Hindlimb muscle (tissue), 1 donor: Measurements from ENCODE around the gene ITGA2B. TPM values are rescaled to one million over a fixed set of nuclear protein-coding genes. Genes with fewer than 3 reads are reported as not detected.
A peak's percentile ranks its signal among the peaks of the same experiment; 100 is the strongest.
"Not testable (repeated sequence)": the region's sequence is repeated elsewhere in the genome, so short reads cannot be mapped to it uniquely, and the experiment has no call there.

Experiments
- DNase-seq: peaks from one replicate; pipeline ENCODE4 v3.0.0-alpha.2; 2013
- polyA plus RNA-seq: library from polyadenylated mRNA; unstranded; fragments of 120-200 nt; gene quantifications from one replicate; pipeline ENCODE4 v1.2.1, GENCODE V29; 2013; ENCODE audit not compliant: insufficient read length

ITGA2B gene
- polyA plus RNA-seq, 1 donor: 3.8 TPM

- DNase-seq: no peak
Observed at GRCh38 chr17:44390250-44390870, 911 bp upstream of the ITGA2B start.

- no peak for DNase-seq
Observed at GRCh38 chr17:44389723-44390202, 314 bp upstream of the ITGA2B start.

DNA sequence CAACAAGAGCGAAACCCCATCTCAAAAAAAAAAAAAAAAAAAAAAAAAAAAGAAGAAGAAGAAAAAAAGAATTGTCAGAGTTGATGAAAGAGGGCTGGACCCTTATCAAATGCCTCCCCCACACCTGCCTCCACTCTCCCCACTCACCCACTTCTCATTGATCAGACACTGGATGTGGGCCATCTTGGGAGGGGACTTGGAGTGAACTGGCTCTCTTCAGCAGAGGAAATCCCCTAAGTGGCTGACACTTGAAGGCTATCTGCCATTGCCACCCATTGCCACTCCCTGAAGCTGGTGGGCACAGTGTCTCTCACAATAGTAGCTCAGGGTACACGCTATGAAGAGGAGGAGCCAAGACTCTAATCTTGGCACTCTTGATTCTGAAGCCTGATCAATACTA lies 1.6 kb downstream of the ITGA2B start:
- no peak for DNase-seq

DNA sequence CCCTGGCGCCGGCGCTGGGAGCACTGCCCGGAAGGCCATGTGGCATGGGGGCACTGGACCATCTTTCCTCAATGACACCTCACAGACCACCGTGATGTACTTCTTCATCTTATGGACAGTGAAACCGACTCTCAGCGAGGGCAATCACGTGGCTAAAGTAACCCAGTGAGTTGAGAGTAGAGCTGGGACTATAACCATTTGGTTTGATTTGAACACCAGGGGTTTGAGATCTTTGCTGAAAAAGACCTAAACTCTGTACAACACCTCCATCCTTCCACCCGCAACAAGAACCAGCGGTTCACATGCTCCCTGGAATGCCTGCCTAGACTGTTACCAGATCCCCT lies 3.3 kb downstream of the ITGA2B start:
- no peak for DNase-seq

- peak; percentile 79 for DNase-seq
Observed at GRCh38 chr17:44385287-44386181, 3.9 kb downstream of the ITGA2B start.

GRCh38 chr17:44384823-44385286 lies 4.6 kb downstream of the ITGA2B start:
- no peak for DNase-seq

- DNase-seq: no peak
Observed at GRCh38 chr17:44384281-44384822, 5.1 kb downstream of the ITGA2B start.

GRCh38 chr17:44383861-44384260 lies 5.6 kb downstream of the ITGA2B start:
- DNase-seq: no peak

- DNase-seq: no peak
Observed at GRCh38 chr17:44383363-44383762, 6.1 kb downstream of the ITGA2B start.

DNA sequence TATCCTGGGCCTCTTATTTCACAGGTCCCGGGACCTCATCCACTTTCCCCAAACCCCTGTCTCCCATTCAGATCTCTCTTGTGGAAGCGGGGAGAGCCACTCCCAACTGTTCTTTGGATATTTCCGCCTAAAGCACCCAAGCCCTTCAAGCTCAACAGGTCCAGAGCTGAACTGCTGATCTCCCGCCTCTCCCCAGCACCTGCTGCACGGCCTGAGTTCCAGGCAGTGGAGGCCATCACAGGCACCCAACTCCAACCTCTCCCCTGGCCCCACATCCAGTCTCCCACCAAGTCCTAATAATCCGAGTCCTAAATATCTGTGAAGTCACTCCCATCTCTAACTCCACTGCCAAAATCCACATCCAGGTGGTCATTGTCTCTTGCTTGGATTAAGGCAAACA lies 6.5 kb downstream of the ITGA2B start:
- DNase-seq: no peak

DNA sequence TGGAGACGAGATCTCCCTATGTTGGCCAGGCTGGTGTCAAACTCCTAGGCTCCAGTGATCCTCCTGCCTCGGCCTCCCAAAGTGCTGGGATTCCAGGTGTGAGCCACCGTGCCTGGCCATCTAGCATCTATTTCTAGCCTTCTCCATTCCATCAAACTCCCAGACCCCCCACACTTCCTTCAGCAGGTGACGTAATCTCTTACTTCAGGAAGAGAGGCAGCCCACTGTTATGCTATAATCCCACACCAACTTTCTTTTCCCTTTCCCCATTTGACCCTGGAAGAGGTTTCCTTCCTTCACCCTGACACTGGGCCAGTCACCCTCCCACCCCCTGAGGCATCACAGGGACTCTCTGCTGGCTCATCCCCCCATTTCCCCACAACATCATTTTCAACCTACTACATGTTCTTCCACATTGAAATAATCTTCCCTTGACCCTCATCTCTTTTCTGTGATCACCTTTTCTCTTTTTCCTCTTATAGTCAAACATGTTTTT lies 7.6 kb downstream of the ITGA2B start:
- DNase-seq: no peak

GRCh38 chr17:44380767-44381166 lies 8.7 kb downstream of the ITGA2B start:
- no peak for DNase-seq

- DNase-seq: no peak
Observed at GRCh38 chr17:44379887-44380286, 9.6 kb downstream of the ITGA2B start.

GRCh38 chr17:44378171-44378705 lies 11.2 kb downstream of the ITGA2B start:
- no peak for DNase-seq

- DNase-seq: no peak
Observed at GRCh38 chr17:44376779-44377178, 12.7 kb downstream of the ITGA2B start.

DNA sequence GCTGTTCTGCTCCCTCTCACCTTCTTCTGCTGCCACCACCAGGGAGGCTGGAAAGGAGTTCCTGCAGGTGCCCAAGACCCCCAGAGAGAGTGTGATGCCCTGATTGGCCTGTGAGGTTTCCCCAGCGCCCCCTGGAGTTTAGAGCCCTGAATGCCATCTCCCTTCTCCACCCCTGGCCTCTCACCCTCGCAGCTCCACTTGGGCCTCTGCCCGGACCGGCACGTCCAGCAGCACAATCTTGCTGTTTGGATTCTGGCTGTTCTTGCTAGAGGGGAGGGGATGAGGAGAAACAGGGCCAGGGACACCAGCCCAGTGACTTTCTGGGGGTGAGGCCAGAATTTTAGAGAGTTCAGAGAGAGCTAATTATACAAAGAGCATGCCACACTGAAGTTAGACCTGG lies 13.3 kb downstream of the ITGA2B start:
- no peak for DNase-seq

- DNase-seq: no peak
Observed at GRCh38 chr17:44375196-44376017, 14.0 kb downstream of the ITGA2B start.

DNA sequence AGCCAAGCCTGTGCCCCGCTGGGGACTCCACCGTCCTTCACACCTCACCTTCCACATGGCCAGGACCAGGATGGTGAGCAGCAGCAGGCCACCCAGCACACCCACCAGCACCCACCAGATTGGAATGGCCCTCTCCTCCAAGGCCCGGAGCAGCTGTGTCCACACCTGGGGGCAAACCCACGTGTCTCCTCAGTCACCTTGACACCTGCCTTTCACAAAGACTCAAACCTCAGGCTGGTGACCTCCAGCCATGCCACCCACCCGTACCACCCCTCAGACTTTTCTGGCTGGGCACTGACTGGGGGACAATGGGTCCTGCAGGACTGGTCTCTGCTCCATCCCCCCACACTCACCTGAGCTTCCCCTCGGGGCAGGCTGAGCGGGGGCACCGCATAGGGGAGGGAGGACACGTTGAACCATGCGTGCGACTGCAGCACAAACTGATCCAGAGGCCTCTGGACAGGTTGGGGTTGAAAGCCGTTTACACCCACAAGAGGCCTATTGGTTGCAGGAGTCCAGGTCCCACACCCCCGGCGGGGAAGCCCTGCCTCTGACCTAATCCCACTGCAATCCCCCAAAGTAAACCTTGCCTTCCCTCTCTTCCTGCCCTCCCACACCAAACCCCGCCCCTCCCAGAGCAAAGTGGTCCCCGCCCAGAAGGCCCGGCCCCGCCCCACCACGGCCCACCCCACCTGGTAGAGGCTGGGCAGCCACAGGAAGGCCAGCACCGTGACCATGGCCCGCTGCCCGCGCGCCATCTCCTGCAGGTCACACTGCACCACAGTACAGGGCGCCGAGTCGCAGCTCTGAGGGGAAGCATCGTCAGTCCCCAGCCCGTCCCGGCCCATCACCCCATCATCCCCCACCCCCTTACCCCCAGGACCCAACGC lies 14.9 kb downstream of the ITGA2B start:
- no peak for DNase-seq

GRCh38 chr17:44372036-44372435 lies 17.4 kb downstream of the ITGA2B start:
- no peak for DNase-seq

DNA sequence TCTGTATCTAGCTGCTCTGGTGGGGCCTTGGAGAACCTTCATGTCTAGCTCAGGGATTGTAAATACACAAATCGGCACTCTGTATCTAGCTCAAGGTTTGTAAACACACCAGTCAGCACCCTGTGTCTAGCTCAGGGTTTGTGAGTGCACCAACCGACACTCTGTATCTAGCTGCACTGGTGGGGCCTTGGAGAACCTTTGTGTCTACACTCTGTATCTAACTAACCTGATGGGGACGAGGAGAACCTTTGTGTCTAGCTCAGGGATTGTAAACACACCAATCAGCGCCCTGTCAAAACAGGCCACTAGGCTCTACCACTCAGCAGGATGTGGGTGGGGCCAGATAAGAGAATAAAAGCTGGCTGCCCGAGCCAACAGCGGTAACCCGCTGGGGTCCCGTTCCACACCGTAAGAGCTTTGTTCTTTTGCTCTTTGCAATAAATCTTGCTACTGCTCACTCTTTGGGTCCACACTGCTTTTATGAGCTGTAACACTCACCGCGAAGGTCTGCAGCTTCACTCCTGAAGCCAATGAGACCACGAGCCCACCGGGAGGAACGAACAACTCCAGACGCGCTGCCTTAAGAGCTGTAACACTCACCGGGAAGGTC lies 19.9 kb downstream of the ITGA2B start:
- not testable (repeated sequence) for DNase-seq
